HG03378 (cell line): ENCODE results near the gene DEUP1.
"Not testable (repeated sequence)": the region's sequence is repeated elsewhere in the genome, so short reads cannot be mapped to it uniquely, and the experiment has no call there.

ENCODE experiments used
- ATAC-seq: cut with Tn5 transposase; IDR thresholded peaks from one replicate; pipeline ENCODE4 v1.9.1; 2021; ENCODE audit warnings: mild to moderate bottlenecking, moderate library complexity; ENCODE audit not compliant: unreplicated experiment

The DEUP1 gene

DNA sequence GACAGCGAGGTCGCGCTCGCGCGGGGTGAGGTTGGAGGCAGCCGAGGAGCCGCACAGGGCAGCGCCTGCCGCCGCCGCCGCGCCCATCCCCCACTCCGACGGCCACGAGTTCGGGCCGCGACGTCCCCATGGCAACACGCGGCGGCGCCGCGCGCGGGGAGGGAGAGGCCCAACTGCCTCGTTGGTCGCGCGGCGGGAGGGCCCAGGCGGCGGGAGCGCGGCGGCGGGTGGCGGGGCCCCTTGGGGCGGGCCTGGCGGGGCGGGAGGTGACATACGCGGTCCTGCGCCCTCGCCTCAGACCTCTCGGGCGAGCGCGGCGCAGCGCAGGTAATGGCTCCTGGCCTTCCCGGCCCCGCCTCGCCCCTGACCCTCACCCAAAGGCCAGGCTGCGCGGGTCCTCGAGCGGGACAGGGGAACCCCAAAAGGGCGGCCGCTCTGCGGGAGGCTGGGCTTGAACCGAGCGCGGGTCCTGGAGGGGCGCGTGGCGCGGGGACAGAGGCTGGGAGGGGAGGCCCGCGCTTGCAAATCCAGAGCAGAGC lies at the start of gene DEUP1:
Gene DEUP1, plus strand, starts transcription at position 297 of the 539 bp plus-strand sequence. CDS start 1,518 bp downstream, outside the sequence.
- no peak for ATAC-seq

DNA sequence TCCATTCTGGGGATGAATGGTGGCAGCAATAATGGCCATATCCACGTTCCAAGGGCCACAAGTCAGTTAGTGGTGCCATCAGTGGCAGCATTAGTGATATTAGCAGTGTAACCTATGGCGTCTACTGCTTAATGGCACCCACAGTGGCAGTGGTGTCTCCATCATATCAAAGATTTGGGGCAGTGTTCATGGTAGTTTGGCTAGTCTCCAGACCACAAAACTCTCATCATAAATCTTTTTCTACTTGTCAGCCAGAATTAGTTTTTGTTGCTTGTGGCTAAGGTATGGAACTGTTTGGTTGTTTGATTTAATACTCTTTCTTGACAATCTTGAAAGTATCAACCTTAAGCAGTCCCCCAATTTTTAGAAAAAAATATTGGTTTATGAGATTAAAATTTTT lies 45.1 kb upstream of the DEUP1 start:
- ATAC-seq, result no peak

DNA sequence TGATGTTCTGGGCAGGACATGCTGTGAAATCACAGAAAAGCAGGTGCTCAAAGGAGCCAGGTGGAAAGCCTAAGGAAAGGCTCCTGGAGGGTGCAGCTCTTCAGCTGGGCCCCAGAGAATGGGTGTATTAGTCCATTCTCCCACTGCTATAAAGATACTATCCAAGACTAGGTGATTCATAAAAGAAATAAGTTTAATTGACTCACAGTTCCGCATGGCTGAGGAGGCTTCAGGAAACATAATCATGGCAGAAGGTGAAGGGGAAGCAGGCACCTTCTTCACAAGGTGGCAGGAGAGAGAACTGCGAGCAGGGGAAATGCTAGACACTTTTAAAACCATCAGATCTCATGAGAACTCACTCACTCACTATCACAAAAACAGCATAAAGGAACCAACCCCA lies 43.1 kb upstream of the DEUP1 start:
- no peak for ATAC-seq

- ATAC-seq, result no peak
Measured at GRCh38 chr11:93288079-93288478, 42.5 kb upstream of the DEUP1 start.

GRCh38 chr11:93288767-93289166 lies 41.8 kb upstream of the DEUP1 start:
- no peak for ATAC-seq

- ATAC-seq, result no peak
Measured at GRCh38 chr11:93289782-93290463, 40.6 kb upstream of the DEUP1 start.

DNA sequence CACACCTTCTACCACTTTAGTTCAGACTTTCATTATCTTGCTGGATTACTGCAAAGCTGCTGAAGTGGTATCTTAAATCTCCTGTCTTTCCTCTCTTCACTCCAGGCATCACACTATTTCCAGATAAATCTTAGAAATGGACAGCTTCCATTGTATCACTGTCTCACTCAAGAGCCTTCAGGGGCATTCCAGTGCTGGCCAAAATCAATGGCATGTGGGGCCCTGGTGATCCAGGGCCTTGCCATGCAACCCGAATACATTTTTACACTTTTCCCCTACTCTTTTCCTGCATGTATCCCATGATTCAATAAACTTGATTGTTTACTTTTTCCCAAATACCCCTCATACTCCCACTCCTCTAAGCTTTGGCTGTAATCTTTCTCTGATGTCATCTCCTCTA lies 39.4 kb upstream of the DEUP1 start:
- ATAC-seq, result no peak

DNA sequence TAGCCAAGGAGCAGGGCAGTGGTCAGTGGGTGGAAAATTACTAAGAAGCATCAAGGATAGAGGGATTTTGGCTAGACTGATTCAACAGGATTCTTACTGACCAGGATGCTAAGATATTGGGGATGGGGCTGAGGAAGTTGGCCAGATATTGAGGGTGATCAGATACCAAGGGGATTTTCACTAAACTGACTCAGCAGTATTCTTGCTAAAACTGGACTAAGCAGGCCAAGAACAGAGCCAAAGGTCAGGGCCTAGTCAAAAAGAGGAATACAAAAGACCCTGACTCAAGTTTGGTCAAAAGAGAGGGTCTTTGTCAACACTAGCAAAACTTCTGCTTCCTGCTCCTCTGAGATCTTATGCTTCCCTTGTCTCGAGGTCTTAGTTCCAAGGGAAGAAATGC lies 38.6 kb upstream of the DEUP1 start:
- ATAC-seq, result no peak

- ATAC-seq, result no peak
Measured at GRCh38 chr11:93295921-93296575, 34.5 kb upstream of the DEUP1 start.

DNA sequence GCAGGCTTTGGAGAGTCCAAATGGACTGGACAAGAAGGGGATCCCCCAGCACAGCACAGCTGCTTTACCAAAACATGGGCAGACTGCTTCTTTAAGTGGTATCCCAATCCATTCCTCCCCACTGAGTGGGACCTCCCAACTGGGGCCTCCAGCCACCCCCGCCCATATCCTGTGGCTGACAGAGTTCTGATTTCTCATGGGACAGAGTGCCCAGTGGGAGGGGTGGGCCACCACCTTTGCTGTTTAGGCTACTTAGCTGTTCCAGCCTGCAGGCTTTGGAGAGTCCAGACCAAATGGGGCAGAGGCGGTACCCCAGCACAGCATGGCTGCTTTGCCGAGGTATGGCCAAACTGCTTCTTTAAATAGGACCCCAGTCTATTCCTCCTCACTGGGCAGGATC lies 26.9 kb upstream of the DEUP1 start:
- no peak for ATAC-seq

DNA sequence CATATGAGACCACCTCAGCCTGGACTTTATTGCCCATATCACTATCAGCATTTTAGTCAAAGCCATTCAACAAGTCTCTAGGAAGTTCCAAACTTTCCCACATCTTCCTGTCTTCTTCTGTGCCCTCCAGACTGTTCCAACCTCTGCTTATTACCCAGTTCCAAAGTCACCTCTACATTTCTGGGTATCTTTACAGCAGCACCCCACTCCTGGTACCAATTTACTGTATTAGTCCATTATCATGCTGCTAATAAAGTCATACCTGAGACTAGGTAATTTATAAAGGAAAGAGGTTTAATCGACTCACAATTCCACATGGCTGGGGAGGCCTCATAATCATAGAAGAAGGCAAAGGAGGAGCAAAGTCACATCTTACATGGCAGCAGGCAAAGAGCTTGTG lies 16.1 kb upstream of the DEUP1 start:
- ATAC-seq, result not testable (repeated sequence)

DNA sequence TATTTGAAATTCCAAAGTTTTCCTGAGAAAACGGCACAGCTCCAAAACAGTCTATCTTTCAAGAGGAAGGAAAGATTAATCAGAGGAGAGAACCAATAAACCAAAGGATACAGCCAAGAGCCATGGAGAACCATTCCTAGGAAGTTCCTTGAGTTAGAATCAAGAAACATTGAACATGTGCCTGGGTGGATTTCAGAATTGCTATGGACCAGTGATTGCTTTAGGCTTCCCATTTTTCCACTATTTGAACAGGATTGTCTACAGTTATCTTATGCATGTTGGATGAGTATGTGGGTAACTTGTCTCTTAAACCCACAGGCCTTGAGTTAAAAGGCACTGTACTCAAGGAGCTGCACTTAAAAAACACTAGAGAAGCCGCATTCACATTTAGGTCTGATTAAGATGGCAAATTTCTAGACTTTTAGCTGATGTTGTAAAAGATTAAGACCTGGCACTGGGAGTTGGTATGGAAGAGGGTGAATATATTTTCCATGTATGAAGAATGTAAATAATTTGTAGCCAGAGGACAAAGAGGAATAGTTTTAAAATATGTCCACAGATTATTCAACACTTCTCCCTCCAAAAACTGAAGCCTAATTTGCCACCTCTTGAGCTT lies 11.2 kb upstream of the DEUP1 start:
- ATAC-seq, result no peak

DNA sequence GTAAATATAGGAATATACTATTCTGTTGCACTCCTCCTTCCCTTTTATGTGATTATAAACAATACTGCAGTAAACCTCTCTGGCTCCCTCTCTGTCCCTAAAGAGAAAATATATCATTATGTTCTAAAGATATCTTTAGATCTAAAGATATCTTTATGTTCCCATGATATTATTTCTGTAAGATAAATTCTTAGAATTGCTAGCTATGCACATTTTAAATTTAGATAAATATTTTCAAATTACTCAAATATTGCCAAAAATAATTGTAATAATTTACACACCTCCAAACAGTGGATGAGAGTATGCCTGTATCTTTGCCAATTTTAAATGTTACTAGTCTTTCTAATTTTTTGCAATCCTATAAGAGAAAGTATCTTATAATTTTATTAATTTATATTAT lies 10.3 kb upstream of the DEUP1 start:
- no peak for ATAC-seq

DNA sequence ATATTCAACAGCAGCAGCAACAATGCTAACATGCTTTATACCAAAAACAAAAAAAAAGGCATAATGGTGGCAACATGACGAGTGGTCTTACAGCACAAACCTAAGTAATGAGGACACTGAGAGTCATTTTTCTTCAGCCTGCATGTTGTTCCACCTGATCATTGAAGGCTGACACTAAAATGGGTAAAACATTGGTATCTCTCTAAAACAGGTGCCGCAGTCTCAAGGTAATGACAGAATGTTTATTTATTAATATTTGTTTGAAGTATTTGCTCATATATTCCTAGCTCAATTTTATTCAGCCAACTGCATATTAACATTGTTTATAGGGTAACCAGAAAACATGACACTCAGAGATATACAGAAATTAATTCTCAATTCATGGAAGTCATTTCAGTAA lies 8.3 kb upstream of the DEUP1 start:
- ATAC-seq, result no peak

DNA sequence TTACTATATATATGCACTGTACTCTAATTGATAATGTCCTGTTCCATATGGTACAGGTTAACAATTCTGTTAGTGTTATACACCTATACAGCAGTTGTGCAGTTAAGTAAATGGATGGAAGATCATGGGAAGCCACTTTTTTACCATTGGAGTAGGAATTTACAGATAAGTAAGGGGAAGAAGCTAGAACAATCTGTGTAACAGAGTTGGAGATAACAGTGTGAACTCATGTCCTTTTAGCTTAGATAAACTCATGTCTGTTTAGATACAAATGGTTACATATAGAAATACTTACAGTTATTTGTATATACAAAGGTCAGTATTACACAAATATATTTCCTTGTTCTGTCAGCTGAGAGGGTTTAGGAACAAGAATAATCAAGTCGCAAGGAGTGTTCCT lies 6.8 kb upstream of the DEUP1 start:
- ATAC-seq, result no peak

- no peak for ATAC-seq
Measured at GRCh38 chr11:93324500-93324899, 6.0 kb upstream of the DEUP1 start.

- ATAC-seq, result no peak
Measured at GRCh38 chr11:93326681-93327080, 3.9 kb upstream of the DEUP1 start.

DNA sequence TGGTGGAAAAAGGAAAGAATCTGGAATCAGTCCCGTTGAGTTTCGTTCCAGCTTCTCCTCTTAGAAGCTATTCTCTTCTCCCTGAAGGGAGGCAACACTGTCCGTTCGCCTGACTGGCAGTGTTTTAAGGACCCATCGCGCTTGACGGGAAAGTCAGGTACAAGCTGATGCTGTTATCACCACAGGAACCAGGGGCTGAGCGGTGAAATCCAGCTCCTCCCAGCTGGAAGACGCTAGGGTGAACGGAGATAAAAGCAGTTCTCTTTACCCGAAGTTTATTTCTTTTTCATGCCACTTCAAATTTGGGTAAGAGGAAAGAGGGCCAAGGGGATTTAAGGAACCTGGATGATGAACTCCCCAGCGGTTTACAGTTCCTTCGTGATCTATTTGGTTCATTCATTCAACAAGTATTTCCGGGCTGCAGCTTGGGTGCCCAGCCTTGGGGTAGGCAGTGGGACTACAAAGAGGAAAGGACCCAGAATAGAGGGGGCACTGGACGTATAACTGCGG lies 551 bp upstream of the DEUP1 start:
- ATAC-seq, result no peak

- no peak for ATAC-seq
Measured at GRCh38 chr11:93340223-93340622, 9.7 kb downstream of the DEUP1 start.

DNA sequence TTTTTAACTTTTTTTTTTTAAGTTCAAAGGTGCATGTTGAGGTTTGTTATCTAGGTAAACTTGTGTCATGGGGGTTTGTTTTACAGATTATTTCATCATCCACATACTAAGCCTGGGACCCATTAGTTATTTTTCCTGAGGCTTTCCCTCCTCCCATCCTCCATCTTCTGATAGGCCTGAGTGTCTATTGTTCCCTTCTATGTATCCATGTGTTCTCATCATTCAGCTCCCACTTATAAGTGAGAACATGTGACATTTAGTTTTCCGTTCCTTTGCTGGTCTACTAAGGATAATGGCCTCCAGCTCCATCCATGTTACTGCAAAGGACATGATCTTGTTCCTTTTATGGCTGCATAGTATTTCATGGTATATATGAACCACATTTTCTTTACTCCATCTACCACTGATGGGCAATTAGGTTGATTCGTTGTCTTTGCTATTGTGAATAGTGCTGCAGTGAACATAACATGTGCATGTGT lies 14.4 kb downstream of the DEUP1 start:
- no peak for ATAC-seq

- no peak for ATAC-seq
Measured at GRCh38 chr11:93348930-93349329, 18.4 kb downstream of the DEUP1 start.

DNA sequence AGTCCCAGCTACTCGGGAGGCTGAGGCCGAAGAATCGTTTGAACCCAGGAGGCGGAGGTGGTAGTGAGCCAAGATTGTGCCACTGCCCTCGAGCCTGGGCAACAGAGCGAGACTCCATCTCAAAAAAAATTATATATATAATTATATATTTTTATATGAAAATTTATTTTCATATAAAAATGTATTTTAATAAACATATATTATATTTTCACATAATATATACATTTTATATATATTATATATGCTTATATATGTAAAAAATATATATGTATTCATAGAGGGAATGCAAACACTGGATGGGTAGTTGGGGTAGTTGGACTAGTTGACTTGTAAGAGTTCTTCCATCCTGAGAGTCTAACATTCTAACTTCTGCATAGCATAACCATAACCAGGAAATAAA lies 20.3 kb downstream of the DEUP1 start:
- ATAC-seq, result no peak
